ENCODE data around the gene NTM.

Gene NTM

DNA sequence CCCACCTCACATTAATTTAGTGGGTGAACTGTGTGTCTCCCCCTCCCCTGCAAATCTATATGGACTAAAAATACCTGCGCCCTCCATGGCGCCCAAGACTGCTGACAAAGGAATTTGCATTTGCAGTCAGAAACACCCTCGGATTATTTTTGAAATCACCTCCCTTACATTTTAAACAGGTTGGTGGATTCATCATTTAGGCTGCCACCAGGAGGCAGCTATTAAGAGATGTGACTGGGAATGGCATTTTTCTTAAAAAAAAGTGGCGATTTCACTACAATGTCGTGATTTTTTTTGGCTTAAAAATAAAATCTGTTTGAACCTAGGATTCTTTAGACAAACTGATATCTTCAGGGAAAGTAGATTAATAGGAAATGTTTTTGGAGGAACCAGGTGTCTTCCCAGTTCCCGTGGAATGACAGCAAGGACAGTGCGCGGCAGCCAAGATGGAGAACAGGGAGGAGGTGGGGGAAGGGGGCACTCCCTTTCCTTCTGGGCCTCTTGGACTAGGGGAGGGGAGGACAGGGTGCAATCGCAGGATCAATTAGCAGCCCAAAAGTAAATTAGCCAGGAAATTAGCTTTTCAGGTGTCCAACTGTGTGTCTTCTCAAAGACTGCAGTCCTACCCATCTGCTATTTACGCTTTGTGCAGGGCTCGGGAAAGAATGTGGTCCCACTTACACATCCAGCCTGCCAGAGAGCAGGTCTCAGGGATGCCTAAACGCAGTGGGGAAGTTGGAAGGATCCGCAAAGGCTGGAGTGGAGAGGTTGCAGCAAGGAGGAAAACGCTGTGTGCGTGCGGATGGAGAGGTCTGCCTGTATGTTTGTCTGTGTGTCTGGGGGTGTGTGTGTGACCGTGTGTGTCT lies 496.4 kb downstream of the NTM start:
- DNase-seq (ENCODE audit: low read depth, low spot score) = no peak
- H3K27ac ChIP-seq = no peak overlapping the region

DNA sequence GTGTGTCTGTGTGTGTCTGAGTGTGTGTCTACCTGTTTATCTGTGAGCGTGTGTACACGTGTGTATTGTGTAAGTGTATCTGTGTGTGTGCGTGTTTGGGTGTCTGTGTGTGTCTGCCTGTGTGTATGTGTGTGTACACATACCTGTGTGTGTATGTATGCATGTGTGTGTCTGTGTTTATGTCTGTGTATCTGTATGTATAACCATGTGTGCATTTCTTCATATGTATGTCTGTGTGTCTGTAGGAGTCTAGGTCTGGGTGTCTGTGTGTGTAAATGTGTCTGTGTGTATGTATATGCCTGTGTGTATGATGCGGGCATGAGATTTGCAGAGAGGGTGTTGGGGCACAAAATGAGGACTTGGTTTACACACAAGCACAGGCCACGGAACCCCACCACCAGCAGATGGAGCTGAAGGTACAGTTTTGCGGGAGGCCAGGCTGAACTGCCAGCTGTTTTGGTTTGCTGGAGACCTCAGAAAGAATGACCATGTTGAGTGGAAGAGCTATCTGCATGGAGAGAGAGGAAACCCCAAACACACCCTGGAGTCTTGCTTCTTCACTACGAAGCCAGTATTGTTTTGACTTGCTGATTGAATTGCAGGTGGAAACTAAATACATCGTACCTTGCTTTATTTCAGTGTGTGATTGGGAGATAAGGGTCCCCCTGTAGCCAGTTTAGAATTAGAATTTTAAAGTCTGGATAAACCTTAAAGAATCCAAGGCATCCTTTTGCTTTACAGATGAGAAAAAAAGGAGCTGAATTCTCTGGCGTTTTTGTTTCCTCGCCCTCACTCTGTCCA lies 497.2 kb downstream of the NTM start:
- DNase-seq (ENCODE audit: low read depth, low spot score) = no peak
- H3K27ac ChIP-seq = no peak overlapping the region

DNA sequence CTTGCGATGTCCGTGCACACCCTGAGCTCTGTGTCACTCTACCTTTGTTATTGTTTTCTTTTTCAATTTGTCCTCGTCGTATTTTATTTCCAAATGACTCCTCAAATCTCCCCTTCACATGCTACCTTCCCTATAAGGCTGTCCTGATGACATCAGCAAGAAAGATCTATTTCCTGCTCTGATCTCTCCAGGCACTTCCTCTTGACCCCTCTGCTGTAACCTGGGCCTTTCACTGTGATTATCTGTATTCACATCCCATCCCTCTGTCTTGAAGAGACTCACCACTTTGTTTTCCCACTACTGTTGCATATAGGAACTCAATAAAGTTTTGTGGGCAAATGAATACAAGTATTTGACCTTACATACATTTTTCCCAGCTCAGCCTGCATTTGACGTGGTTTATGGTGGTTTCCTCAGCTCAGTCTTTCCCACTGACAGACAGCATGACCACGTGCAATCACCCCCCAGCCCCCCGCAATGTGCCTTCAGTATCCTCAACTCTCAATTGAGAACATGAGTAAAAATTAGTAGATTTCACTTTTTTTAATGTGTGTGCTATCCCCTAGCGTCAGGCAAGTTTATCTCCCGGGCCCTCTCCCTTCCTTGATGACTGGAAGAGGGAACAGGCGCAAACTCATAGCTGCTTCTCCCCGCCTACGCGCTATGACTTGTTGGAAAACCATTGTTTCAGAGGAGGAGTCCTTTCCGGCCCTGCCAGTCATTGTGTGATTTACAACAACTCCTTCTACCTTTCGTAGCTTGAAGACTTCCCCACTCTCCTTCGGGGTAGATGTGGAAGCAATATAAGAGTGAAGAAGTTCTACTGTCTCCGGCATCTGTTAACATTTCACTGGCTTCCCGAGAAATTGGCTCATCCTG lies 498.5 kb downstream of the NTM start:
- H3K27ac ChIP-seq = no peak overlapping the region
- DNase-seq (ENCODE audit: low read depth, low spot score) = no peak

DNA sequence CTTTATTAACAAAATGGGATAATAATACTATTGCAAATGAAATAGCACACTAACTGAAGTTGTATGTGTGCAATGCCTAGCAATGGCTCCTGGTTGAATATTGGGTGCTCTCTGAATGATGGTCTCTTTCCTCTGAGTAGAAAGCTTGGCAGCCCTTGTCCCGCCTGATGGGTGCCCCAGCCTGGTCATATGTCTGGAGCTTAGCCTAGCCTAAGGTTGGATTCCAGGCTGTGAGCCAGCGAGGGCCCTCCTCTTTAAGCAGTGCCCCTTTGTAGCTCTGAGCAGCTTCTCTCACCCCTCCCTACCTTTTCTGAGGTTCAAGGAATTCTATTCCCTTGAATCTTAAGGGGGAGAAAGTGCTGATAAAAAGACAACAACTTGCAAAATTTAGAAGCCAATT lies 499.9 kb downstream of the NTM start:
- no peak for DNase-seq (ENCODE audit: low read depth, low spot score)
- no peak overlapping the region for H3K27ac ChIP-seq

DNA sequence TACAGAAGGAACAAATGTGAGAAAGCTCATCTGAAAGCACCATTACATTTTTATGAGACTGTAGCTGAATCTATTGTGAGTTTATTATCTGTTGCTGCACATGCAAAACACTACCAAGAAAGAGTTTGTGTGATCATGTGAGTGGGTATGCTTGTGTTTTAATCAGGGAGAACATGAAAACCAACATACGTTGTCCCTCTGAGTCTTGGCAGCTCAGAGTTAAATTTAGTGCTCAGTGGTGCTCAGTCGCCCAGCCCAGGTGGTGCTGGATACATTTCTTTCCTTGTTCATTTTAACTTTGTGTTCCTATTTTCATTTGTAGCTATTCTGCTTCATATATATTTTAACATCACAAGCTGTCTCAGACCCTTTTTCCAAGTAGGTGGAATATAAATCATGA lies 500.6 kb downstream of the NTM start:
- no peak for DNase-seq (ENCODE audit: low read depth, low spot score)
- no peak overlapping the region for H3K27ac ChIP-seq

DNA sequence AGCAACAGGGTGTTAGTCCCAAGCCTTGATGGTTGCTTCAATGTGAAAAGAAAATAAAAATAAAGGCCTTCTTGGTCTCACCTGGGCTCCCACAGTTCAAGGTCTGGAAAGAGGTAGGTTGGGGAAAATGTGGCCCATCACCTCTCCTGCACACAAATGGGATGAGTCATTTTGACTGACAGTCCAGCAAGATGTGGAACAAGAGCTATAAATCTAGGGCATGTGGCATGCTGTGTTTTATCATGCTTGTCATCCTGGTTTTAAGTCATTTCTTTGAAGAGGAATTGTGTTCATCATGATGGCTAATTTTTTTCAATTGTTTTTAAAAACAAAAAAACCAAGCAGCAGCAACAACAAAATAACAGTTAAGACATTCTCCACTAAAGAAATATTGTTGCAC lies 503.7 kb downstream of the NTM start:
- H3K27ac ChIP-seq = no peak overlapping the region
- DNase-seq (ENCODE audit: low read depth, low spot score) = no peak

DNA sequence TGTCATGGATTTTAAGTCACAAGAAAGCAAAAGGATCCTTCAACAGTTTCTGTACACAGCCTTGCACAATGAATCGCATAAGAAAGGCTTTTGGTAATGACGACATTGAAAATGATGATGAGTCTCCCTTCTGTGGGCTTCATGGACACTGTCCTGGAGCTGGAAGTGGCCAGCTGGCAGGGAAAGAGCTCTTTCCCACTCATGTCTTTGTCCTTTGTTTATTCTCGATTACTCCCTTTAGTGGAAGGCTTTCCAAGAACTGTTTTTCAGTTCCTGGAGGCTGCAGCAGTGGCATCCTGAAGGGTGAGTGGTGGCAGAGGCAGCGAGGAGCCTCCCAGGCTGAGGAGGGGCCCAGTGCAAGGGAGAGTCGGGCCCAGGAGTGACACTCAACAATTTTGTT lies 505.2 kb downstream of the NTM start:
- H3K27ac ChIP-seq = no peak overlapping the region
- no peak for DNase-seq (ENCODE audit: low read depth, low spot score)

DNA sequence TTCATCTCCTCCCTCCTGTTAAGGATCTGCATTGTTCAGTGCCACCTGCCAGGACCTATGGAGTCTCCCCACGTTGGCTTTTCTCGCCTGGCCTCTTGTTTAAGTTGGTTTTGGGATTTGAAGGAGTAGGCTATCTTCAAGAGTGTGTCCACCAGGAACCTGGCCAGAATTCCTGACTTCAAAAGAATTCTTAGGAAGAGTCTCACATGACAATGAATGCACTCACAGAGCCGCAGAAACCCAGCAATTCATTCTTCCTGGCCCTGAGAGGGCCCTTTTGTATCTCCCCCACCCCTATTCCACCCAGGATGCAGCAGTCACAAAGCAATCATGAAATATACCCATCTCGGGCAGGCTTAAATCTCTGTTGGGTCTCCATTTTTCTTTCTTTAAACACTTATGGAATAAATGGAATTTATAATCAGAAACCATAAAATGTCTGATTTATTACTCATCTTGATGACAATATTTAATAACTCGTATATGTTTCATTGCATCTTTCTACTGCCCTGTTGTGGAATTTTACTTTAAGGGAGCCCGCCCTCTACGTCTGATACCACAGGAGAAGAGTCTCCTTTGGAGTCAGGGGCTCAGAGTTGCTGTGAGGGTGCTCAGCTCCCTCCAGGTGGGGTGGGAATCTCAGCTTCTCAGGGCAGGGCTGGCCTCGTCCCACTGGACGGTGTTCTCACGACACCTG lies 507.0 kb downstream of the NTM start:
- no peak overlapping the region for H3K27ac ChIP-seq
- no peak for DNase-seq (ENCODE audit: low read depth, low spot score)

DNA sequence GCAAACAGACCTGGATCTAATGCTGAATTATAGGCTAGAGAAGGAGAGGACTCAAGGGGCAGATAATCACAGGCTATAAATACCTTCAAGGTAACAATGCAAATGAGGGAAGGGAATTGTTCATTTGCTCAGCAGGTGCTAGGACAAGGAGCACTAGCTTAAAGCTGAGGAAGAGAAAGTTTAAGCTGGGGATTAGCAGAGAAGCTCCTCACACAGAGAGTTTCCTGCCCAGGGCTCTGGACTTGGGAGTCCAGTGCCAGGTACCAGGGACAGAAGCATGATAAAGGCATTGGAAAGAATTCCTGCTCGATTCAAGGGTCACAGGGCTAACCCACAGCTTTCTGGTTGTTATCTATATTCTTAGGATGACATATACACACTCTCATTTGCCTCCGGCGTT lies 509.9 kb downstream of the NTM start:
- DNase-seq (ENCODE audit: low read depth, low spot score) = no peak
- no peak overlapping the region for H3K27ac ChIP-seq

DNA sequence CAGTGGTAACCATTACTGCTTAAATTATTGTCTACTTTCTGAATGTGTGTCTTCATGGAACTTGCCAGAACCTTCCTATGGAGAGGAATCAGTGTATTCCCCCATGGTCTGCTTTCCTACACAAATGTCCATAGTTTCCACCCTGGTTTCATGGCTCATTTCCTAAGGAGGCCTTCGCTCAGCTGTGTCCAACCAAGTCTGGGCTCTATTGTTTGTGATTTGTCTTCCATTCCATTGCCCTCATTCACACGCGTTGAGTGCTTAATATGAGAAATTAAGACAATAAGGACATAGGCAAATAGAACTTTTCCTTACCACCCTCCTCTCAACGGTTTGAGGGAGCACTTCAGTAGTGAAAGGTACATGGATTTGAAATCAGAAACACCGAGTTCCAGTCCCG lies 510.6 kb downstream of the NTM start:
- no peak overlapping the region for H3K27ac ChIP-seq
- no peak for DNase-seq (ENCODE audit: low read depth, low spot score)

DNA sequence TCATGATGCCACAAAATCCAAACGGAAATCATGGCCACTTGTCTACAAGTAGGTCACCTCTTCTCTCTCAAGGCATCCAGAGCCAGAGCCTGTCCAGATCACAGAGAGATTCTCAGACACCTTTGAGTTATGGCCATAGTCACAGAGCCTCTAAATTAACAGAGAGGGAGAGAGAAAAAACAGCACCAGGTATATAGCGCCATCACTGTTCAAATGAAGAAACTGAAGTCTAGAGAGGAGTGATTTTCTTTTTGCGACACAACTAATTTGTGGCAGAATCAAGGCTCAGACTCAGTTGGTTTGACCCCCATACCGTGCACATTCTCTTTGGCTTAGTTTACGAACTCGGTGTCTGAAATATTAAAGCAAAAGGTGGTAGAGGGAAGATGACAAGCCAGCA lies 512.9 kb downstream of the NTM start:
- DNase-seq (ENCODE audit: low read depth, low spot score) = no peak

DNA sequence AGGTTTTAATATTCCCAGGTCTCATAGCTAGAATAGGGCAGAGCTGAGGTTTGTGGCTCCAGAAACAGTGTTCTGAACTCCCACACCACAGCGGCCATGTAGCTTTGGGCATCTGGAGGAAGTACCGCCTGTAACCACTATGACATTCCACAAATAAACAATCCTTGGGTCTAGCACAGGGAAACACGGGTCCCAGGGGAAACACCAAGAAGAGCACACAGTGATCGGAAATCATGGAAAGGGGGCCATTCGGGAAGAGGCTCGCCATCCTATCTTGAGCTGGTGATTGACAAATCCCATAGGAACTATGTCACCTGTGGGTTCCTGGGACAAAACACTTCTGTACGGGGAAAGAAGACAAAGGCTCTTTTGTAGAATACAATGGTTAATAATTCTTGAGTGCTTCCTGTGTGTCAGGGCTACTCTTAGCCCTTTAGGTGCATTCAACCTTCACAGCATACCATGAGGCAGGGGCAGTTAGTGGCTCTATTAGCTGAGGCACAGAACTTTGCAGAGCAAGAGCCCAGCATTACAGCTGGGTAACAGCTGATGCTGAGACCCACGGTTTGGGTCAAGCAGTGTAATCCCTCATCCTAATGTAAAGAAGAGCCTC lies 514.2 kb downstream of the NTM start:
- DNase-seq (ENCODE audit: low read depth, low spot score) = no peak
- no peak overlapping the region for H3K27ac ChIP-seq

More for the DNA sequence above, 512.9 kb downstream of the NTM start:
- no peak overlapping the region for H3K27ac ChIP-seq

DNA sequence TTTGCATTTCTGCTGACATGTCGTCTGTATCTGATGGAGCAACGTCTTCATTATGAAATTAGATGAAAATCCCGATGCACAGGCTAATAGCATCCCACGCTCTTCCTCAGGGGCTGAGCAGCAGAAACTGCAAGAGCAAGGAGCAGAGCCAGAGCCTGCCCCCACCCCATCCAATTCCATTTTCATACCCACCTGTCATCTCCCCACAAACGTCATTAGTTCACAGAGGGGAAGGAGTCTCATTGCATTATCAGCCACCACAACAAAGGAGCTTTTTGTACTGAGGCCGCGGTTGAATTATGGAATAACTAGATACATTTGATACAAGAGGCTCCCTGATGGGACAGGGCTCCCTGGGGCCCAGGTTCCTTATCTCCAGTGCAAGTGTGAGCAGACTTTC lies 515.0 kb downstream of the NTM start:
- H3K27ac ChIP-seq = no peak overlapping the region
- no peak for DNase-seq (ENCODE audit: low read depth, low spot score)

DNA sequence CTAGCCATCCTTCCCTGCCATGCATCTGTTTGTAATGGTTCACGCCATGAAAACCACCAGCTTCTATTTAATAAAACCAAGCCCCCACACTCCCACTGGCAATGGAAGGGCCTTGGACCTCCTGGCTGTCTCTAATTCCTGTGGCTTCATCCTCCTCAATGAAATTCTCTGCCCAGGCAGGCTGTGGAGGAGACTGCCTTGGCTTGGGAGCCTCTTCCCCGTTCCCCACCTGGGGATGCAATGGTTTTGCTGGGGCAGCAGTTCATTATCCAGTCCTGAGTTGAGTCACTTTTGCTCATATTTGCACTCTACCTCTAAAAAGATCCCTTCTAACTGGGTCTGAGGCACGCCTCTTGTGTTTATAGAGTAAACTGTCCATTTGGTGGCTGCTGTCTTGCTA lies 515.8 kb downstream of the NTM start:
- DNase-seq (ENCODE audit: low read depth, low spot score) = no peak
- H3K27ac ChIP-seq = peak overlapping the region; percentile 8

DNA sequence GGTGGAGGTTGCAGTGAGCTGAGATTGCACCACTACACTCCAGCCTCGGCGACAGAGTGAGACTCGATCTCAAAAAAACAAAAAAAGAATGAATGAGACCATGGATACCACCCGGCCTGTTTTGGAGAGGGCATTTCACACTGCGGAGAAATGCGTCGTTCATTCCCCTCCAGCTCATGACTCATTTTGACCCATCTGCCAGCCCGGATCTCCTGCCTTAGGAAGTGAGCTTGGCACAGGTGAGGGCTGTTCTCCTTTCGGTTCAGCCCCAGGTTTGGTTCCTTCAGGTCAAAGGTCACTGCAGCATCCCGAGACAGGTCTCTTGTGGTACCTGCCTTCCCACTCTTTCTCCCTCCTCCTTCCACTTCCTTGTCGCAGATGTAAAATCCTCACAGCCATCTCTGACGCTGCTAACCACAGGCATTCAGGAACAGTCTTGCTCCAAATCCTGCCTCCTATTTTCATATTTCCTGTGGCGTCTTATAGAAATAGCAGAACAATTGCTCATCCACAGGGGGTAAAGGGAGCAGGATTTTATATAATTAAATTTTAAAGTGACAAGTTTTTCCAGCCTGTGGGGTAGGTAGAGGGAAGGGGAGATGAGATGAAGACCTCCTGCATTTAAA lies 517.9 kb downstream of the NTM start:
- peak overlapping the region; percentile 62 for H3K27ac ChIP-seq
- DNase-seq (ENCODE audit: low read depth, low spot score) = peak; percentile 40

DNA sequence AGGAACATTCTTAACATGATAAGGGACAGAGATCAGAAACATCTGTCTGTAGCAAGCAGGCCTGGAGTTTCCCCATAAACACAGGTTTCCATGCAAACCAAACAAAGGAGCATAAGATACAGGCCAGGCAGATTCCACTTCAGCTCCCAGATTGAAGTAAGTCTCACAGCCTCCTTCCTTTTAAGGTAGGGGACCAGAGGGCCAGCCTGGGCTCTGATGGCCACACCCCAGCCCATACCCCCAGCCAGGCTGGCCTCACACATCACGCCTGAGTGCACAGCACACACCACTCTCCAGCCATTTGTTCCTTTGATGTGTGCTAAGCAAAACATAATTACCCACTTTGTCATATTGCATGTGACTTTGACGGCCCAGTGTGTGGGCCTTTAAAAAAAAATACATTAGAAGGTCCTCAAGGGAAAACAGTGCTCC lies 518.7 kb downstream of the NTM start:
- no peak for DNase-seq (ENCODE audit: low read depth, low spot score)

DNA sequence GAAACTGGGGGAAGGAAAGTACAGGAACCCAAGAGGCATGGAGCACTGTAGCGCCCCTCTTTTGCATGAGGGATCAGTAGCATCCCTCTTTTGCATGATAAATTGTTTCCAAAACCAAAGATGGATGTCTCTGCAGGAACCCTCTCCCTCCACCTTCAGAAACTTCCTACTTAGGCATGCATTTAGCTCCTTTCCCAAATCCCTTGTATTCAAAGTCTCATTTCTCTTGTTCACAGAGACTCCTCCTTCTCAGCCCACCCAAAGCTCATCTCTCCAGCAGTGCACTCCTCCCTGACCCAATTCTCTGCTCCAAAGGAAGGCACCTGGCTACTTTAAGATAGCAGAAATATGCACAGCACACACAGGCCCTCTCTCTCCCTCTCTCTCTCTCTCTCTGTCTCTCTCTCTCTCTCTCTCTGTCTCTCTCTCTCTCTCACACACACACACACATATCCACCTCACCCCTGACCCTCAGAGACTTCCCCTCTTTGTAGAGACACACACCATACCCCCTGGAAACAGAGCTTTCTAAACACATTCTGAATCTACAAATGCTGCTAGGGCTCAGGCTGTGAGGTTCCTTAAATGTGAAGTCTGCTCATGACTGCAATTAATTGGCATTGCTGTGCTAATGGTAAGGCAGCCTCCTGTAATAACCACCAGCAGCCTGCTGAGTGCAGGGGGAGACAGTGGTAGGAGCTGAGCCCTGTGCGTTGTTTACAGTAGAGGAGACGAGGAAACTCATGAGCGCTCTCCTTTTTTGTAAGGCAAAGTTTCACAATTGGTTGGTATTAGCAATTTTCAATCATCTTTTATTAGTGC lies 519.6 kb downstream of the NTM start:
- DNase-seq (ENCODE audit: low read depth, low spot score) = no peak

More for the DNA sequence above, 518.7 kb downstream of the NTM start:
- H3K27ac ChIP-seq = peak overlapping the region; percentile 62

More for the DNA sequence above, 519.6 kb downstream of the NTM start:
- H3K27ac ChIP-seq = no peak overlapping the region
